Measurements from ENCODE around the gene NFKBIA. TPM values are rescaled to one million over a fixed set of nuclear protein-coding genes. Genes with fewer than 3 reads are reported as not detected.
"Not testable (repeated sequence)": the region's sequence is repeated elsewhere in the genome, so short reads cannot be mapped to it uniquely, and the experiment has no call there.

NFKBIA gene
- total RNA-seq, 1 experiment from 2014 or later = 29.3 TPM

- not testable (repeated sequence) for H3K4me3 Mint-ChIP-seq; H3K9me3 Mint-ChIP-seq; H3K27me3 Mint-ChIP-seq (ENCODE audit: low read depth); ATAC-seq; DNase-seq (ENCODE audit: low spot score)
- peak; percentile 53; the same call in 1 of the 2 replicates for TF ChIP-seq ZNF121 (CRISPR knock-in tag; IDR thresholded peaks at IDR 0.05)
- Mint-ChIP-seq H3K27ac (peak overlapping the region; percentile 97), H3K36me3 (peaks cover 14% of the 10 kb centered on the region), H3K4me1 (peaks cover 38% of the 10 kb centered on the region)
- ChIA-PET POLR2A (interaction anchor here (1.9 kb wide), 1 partner anchor 105 kb away, joined by 4 read pairs; the partner anchor contains the start of gene PSMA6), CTCF (interaction anchor here (1.3 kb wide), 1 partner anchor 11 kb away, joined by 4 read pairs; no protein-coding TSS in a partner anchor)
Measured at GRCh38 chr14:35396610-35397009, 7.9 kb downstream of the NFKBIA start.

GRCh38 chr14:35395283-35395682 lies 9.3 kb downstream of the NFKBIA start:
- no peaks in the 10 kb centered on the region for H3K27me3 Mint-ChIP-seq (ENCODE audit: low read depth)
- CTCF ChIA-PET = interaction anchor here (0.6 kb wide), 1 partner anchor 297 kb away, joined by 3 read pairs; no protein-coding TSS in a partner anchor

GRCh38 chr14:35394326-35395013 lies 10.1 kb downstream of the NFKBIA start:
- H3K27ac Mint-ChIP-seq = peak overlapping the region; percentile 58; the same call in 1 of the 2 replicates
- no peak for DNase-seq (ENCODE audit: low spot score)
- H3K4me1 Mint-ChIP-seq = peaks cover 44% of the 10 kb centered on the region
- ChIA-PET POLR2A (interaction anchor here (1.2 kb wide), 1 partner anchor 9 kb away, joined by 8 read pairs; the partner anchor contains the start of gene NFKBIA), CTCF (no interaction called here)
- no peak for TF ChIP-seq PREB (CRISPR knock-in tag; IDR thresholded peaks at IDR 0.05; ENCODE audit: borderline replicate concordance)
- no peak for TF ChIP-seq GRHL2 (CRISPR knock-in tag; IDR thresholded peaks at IDR 0.05; ENCODE audit: insufficient replicate concordance, severe bottlenecking)
- TF ChIP-seq ZNF263 (CRISPR knock-in tag; IDR thresholded peaks at IDR 0.05; ENCODE audit: low read depth) = no peak
- TF ChIP-seq ZNF121 (CRISPR knock-in tag; IDR thresholded peaks at IDR 0.05) = no peak
- no peak for TF ChIP-seq ATF3 (CRISPR knock-in tag; conservative IDR thresholded peaks at IDR 0.05)
- TF ChIP-seq ZNF396 (CRISPR knock-in tag; IDR thresholded peaks at IDR 0.05; ENCODE audit: borderline replicate concordance) = no peak
- TF ChIP-seq ZNF425 (CRISPR knock-in tag; conservative IDR thresholded peaks at IDR 0.05) = no peak
- no peak for TF ChIP-seq ZNF232 (CRISPR knock-in tag; IDR thresholded peaks at IDR 0.05)
- no peak for TF ChIP-seq NFATC4 (CRISPR knock-in tag; IDR thresholded peaks at IDR 0.05)
- TF ChIP-seq ZNF138 (CRISPR knock-in tag; conservative IDR thresholded peaks at IDR 0.05) = no peak
- TF ChIP-seq FOXP4 (CRISPR knock-in tag; IDR thresholded peaks at IDR 0.05) = no peak
- no peak for TF ChIP-seq RORB (CRISPR knock-in tag; IDR thresholded peaks at IDR 0.05)
- no peak overlapping the region for H3K4me3 Mint-ChIP-seq
- ATAC-seq = peak; percentile 22
- no peaks in the 10 kb centered on the region for H3K9me3 Mint-ChIP-seq
- H3K27me3 Mint-ChIP-seq (ENCODE audit: low read depth) = no peaks in the 10 kb centered on the region
- 0 out of 2 replicates have a peak, but pooled peaks cover 2% of the 10 kb centered on the region for H3K36me3 Mint-ChIP-seq

More at GRCh38 chr14:35395283-35395682, 9.3 kb downstream of the NFKBIA start:
- no peak overlapping the region for H3K27ac Mint-ChIP-seq
- H3K9me3 Mint-ChIP-seq = no peaks in the 10 kb centered on the region
- H3K36me3 Mint-ChIP-seq = peaks cover 2% of the 10 kb centered on the region; the same call in 1 of the 2 replicates
- POLR2A ChIA-PET = interaction anchor here (0.6 to 1.2 kb wide), 2 partner anchors 9 to 240 kb away, joined by 5 to 8 read pairs; partner anchors contain the start of gene NFKBIA
- TF ChIP-seq ZNF416 (CRISPR knock-in tag; IDR thresholded peaks at IDR 0.05) (no peak), KAT7 (CRISPR knock-in tag; IDR thresholded peaks at IDR 0.05; ENCODE audit: borderline replicate concordance) (no peak), ELF4 (CRISPR knock-in tag; IDR thresholded peaks at IDR 0.05; ENCODE audit: low read depth) (no peak), NFATC4 (CRISPR knock-in tag; IDR thresholded peaks at IDR 0.05) (no peak), ZMAT4 (CRISPR knock-in tag; IDR thresholded peaks at IDR 0.05) (no peak), CBFB (CRISPR knock-in tag; IDR thresholded peaks at IDR 0.05; ENCODE audit: low read depth) (no peak), PRDM15 (CRISPR knock-in tag; IDR thresholded peaks at IDR 0.05) (no peak)
- no peak overlapping the region for H3K4me3 Mint-ChIP-seq
- H3K4me1 Mint-ChIP-seq = peaks cover 43% of the 10 kb centered on the region
- no peak for DNase-seq (ENCODE audit: low spot score)
- ATAC-seq = no peak
